Measurements from ENCODE around the gene LIMS2. TPM values are rescaled to one million over a fixed set of nuclear protein-coding genes. Genes with fewer than 3 reads are reported as not detected.

LIMS2 gene
- total and polyA plus RNA-seq, 2 donors (not counting 3 experiments of a cell fraction or from before 2014, with no cell fraction given): 48.3 to 55.6 TPM

GRCh38 chr2:127589358-127589757, 86.0 kb downstream of the LIMS2 start:
- Histone ChIP-seq H3K9me1 (replicated peaks; ENCODE audit: control insufficient read depth, extremely low read depth, insufficient read depth, low read length) (no peaks in the 10 kb centered on the region), H2AFZ (ENCODE audit: low read depth, low read length) (no peak overlapping the region), H3K4me2 (ENCODE audit: insufficient read depth, low read length) (no peak overlapping the region), H3K36me3 (ENCODE audit: control insufficient read depth in 2 of 2, extremely low read depth in 1 of 2, insufficient read depth in 2 of 2, low read length in 2 of 2) (no peaks in the 10 kb centered on the region), H3K9ac (replicated peaks; ENCODE audit: extremely low read depth, insufficient read depth, low read length) (no peak overlapping the region), H3K79me2 (ENCODE audit: control insufficient read depth, insufficient read depth, low read length) (no peaks in the 10 kb centered on the region), H3K27me3 (ENCODE audit: control insufficient read depth in 2 of 2, insufficient read depth in 2 of 2, low read length in 2 of 2) (peaks cover 0 to 2% of the 10 kb centered on the region in 2 experiments), H3K27ac (ENCODE audit: insufficient read depth, low read depth, low read length) (no peak overlapping the region), H3K9me3 (replicated peaks; ENCODE audit: control insufficient read depth, insufficient read depth, low read length) (no peaks in the 10 kb centered on the region), H3K4me1 (ENCODE audit: control insufficient read depth, extremely low read depth, insufficient read depth, low read length) (no peaks in the 10 kb centered on the region), H4K20me1 (replicated peaks; ENCODE audit: control insufficient read depth, extremely low read depth, insufficient read depth, low read length) (no peaks in the 10 kb centered on the region), H3K4me3 (replicated peaks in 1 of 3; ENCODE audit: insufficient read depth in 1 of 3, low read depth in 1 of 3, low read length in 3 of 3) (no peak overlapping the region)
- ChIA-PET CTCF (interaction anchor here (5.0 kb wide), 1 partner anchor 106 kb away, joined by 162 read pairs; no protein-coding TSS in a partner anchor), POLR2A (no interaction called here)
- dilution Hi-C loops (cut with MboI; ENCODE audit: extremely low pct_ligation_motif_present, low sequenced_read_pairs): no loop called here
- no peak for FAIRE-seq
- TF ChIP-seq MYC (IDR thresholded peaks at IDR 0.05; ENCODE audit: low read depth, low read length) (no peak), POLR2A (IDR thresholded peaks at IDR 0.05; ENCODE audit: low read depth, low read length) (no peak), CTCF (IDR thresholded peaks at IDR 0.05; ENCODE audit: extremely low read depth in 1 of 2, insufficient read depth in 1 of 2, low read depth in 1 of 2, low read length in 2 of 2) (no peak), POLR2AphosphoS5 (IDR thresholded peaks at IDR 0.05; ENCODE audit: insufficient read depth, low read depth, low read length) (no peak), FOS (IDR thresholded peaks at IDR 0.05; ENCODE audit: borderline replicate concordance, insufficient read depth, low read length) (no peak), EZH2 (IDR thresholded peaks at IDR 0.05; ENCODE audit: borderline replicate concordance, low read depth, low read length, severe bottlenecking) (no peak), GATA2 (IDR thresholded peaks at IDR 0.05; ENCODE audit: insufficient read depth, insufficient read length, low read depth, low read length) (no peak), MAX (IDR thresholded peaks at IDR 0.05; ENCODE audit: insufficient read depth, insufficient read length) (no peak), JUN (IDR thresholded peaks at IDR 0.05; ENCODE audit: borderline replicate concordance, insufficient read depth, insufficient read length, low read depth) (no peak)
- no TSS peak for BruUV-seq (replicated peaks)
- no peak for DNase-seq (ENCODE audit: low read depth, low spot score)
- intact Hi-C loops (cut with micrococcal nuclease): no loop called here

Other genes with a start within 250 kb of the LIMS2 start
- 44.9 and 51.0 TPM in 2 replicates for gene IWS1, start 149.0 kb downstream of the LIMS2 start, total RNA-seq
- 10.4 and 14.7 TPM in 2 replicates for gene IWS1, start 149.0 kb downstream of the LIMS2 start, polyA plus RNA-seq
- gene MYO7B, start 139.8 kb downstream of the LIMS2 start, total RNA-seq: 0.09 TPM in 1 of 2 replicates, not detected in the other
- gene MYO7B, start 139.8 kb downstream of the LIMS2 start, polyA plus RNA-seq: 0.17 and 0.18 TPM in 2 replicates
- not detected in 2 replicates for gene GPR17, start 29.4 kb downstream of the LIMS2 start, total RNA-seq
- 0.10 and 0.11 TPM in 2 replicates for gene GPR17, start 29.4 kb downstream of the LIMS2 start, polyA plus RNA-seq
- 4.4 and 4.7 TPM in 2 replicates for gene SFT2D3, start 26.0 kb upstream of the LIMS2 start, total RNA-seq
- 4.1 and 4.5 TPM in 2 replicates for gene SFT2D3, start 26.0 kb upstream of the LIMS2 start, polyA plus RNA-seq
- 52.5 and 54.7 TPM in 2 replicates for gene WDR33, start 135.6 kb upstream of the LIMS2 start, total RNA-seq
- gene WDR33, start 135.6 kb upstream of the LIMS2 start, polyA plus RNA-seq: 15.2 and 16.4 TPM in 2 replicates
- gene POLR2D, start 182.6 kb upstream of the LIMS2 start, total RNA-seq: 44.1 and 44.5 TPM in 2 replicates
- gene POLR2D, start 182.6 kb upstream of the LIMS2 start, polyA plus RNA-seq: 8.1 and 10.0 TPM in 2 replicates
- 20.7 and 21.5 TPM in 2 replicates for gene AMMECR1L, start 210.4 kb upstream of the LIMS2 start, total RNA-seq
- 12.1 and 14.8 TPM in 2 replicates for gene AMMECR1L, start 210.4 kb upstream of the LIMS2 start, polyA plus RNA-seq